T-helper 1 cell treated with Interleukin-12 subunit alpha and Interleukin-12 subunit beta and Interleukin-4 antibody, amounts not matched to agents 30 μg/mL and 1 μg/mL, for 36 hours (primary cell): ENCODE measurements around the gene GP1BB.
"Not testable (repeated sequence)": the region's sequence is repeated elsewhere in the genome, so short reads cannot be mapped to it uniquely, and the experiment has no call there.

Experiments
- H3K27ac Mint-ChIP-seq: one replicate; pipeline ENCODE4 v1.8.0; 2021; ENCODE audit warnings: mild to moderate bottlenecking, mixed read lengths
- H3K27me3 Mint-ChIP-seq: one replicate; pipeline ENCODE4 v1.8.0; 2021; ENCODE audit warnings: low read depth, mixed read lengths
- H3K36me3 Mint-ChIP-seq: one replicate; pipeline ENCODE4 v1.8.0; 2021; ENCODE audit warnings: low read depth, mixed read lengths
- H3K4me1 Mint-ChIP-seq: one replicate; pipeline ENCODE4 v1.8.0; 2021; ENCODE audit warnings: low read depth, mixed read lengths
- H3K4me3 Mint-ChIP-seq: one replicate; pipeline ENCODE4 v1.8.0; 2021; ENCODE audit warnings: mild to moderate bottlenecking, moderate library complexity, mixed read lengths
- H3K9me3 Mint-ChIP-seq: one replicate; pipeline ENCODE4 v1.8.0; 2021; ENCODE audit warnings: mixed read lengths

Gene GP1BB

DNA sequence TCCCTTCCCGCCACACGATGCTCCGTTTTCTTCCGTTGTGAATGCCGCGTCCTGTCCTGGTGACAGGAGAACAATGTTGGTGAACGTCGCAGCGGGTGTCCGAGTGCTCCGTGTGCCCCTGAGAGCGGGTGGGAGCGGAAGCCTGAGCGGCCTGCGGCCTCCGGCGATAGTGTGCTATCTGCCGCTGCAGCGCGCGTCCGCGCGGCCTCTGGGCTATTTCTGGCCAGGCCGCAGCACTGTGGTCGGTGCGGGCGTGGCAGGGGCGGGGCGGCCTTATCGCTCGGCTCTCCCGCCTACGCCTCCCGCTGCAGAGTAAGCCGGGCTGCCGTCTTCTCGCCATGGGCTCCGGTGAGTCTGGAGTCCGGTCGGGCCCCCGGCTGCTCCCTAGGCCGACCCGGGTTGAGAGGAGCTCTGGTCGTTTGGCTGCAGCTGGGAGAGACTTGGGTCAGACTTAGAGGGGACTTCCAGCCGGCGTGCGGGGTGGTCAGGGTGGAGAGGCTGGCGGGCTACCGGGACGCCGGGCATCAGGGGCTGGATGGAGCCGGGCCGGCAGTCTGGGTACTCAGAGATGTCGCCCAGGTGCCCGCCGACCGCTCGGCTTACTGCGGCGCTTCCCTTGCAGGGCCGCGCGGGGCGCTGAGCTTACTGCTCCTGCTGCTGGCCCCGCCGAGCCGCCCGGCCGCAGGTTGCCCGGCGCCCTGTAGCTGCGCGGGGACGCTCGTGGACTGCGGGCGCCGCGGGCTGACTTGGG is at the start of gene GP1BB:
Gene GP1BB, plus strand, starts transcription at position 308 of the 751 bp plus-strand sequence. Its CDS starts 31 bp downstream, at position 339.
- no peaks in the 10 kb centered on the region for H3K36me3 Mint-ChIP-seq
- H3K4me1 Mint-ChIP-seq: peaks cover 5% of the 10 kb centered on the region
- no peak within 1 kb of the TSS for H3K4me3 Mint-ChIP-seq
- H3K27me3 Mint-ChIP-seq: peaks cover 52% of the 10 kb centered on the region
- H3K27ac Mint-ChIP-seq: no peak within 1 kb of the TSS
- no peaks in the 10 kb centered on the region for H3K9me3 Mint-ChIP-seq

DNA sequence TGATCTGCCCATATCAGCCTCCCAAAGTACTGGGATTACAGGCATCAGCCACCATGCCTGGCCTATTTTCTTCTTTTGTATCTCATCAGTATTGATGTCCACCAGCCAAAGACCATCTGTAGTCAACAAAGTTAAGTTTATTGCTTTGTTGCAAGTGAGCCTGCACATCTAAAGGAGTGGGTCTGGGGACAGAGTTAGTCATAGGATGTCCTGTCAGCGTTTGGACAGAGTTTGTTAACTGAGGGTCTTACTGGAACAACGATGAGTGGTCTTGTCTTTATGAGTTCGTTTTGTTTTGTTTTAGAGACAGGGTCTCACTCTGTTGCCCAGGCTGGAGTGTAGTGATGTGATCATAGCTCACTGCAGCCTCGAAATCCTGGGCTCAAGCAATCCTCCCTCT is 49.7 kb upstream of the GP1BB start:
- Mint-ChIP-seq H3K9me3 (no peaks in the 10 kb centered on the region), H3K4me3 (no peak overlapping the region), H3K27ac (no peak overlapping the region), H3K36me3 (no peaks in the 10 kb centered on the region), H3K4me1 (no peaks in the 10 kb centered on the region), H3K27me3 (peaks cover 3% of the 10 kb centered on the region)

DNA sequence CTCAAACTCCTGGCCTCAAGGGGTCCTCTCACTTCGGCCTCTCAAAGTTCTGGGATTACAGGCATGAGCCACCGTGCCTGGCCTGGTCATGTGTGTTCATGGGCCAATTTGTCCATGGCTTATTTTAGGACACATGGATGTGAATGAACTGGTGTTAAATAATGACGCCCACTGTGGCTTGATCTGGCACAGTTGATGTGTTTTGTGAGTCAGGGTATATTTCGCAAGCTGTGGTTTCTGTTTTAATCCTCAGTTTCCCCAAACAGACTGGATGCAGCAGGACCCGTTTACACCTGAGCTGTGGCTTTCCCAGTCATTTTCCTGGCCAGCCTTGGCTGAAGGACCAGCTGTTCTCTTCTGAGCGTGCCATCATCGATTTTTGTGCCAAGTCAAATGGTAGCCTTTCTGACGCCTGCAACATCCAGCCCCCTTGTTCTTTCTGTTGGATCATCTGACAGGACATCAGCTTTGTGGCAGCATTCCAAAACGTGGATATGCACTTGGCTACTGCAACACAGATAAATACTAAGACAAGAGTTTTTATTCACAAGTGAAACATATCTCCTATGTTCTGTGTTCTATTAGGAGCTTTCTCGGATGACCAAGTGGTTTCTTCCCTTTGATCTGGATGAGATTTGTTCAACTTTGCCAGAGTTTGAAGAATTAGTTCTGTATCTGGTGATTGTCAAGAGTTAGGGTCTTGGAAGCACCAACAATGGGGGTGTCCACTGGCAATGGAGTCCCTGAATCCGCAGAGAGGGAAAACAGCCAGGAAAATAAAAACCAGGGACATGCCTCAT is 49.0 kb upstream of the GP1BB start:
- Mint-ChIP-seq H3K27ac (no peak overlapping the region), H3K4me3 (no peak overlapping the region), H3K27me3 (peaks cover 3% of the 10 kb centered on the region), H3K36me3 (no peaks in the 10 kb centered on the region), H3K4me1 (no peaks in the 10 kb centered on the region), H3K9me3 (no peaks in the 10 kb centered on the region)

DNA sequence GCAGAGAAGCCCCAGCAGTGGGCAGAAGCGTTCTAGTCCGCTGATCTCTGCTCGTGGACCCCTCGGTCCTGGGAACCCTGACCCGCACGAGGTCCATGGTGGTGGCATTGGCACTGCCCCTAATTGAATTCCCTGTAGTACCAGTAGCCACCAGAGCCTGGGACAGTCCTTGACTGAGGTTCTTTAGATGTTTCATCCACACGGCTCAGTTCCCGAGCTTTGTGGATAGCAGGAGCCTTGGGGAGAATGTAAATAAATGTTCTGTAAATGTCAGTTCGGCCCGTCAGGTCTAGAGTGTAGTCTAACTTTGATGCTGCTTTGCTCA is 48.4 kb upstream of the GP1BB start:
- Mint-ChIP-seq H3K27me3 (peaks cover 3% of the 10 kb centered on the region), H3K36me3 (no peaks in the 10 kb centered on the region), H3K4me1 (no peaks in the 10 kb centered on the region), H3K4me3 (no peak overlapping the region), H3K27ac (no peak overlapping the region), H3K9me3 (no peaks in the 10 kb centered on the region)

DNA sequence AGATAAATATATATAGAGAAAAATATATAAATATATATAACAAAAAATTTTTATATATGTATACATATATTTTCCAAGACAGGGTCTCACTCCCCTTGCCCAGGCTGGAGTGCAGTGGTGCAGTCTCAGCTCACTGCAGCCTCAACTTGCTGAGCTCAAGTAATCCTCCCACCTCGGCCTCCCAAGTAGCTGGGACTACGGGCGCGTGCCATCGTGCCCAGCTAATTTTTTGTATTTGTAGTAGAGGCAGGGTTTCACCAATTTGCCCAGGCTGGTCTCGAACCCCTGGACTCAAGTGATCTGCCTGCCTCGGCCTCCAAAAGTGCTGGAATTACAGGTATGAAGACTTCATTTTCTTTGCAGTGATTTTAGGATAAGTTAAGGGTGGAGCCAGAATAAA is 47.9 kb upstream of the GP1BB start:
- peaks cover 3% of the 10 kb centered on the region for H3K27me3 Mint-ChIP-seq
- no peak overlapping the region for H3K27ac Mint-ChIP-seq
- H3K36me3 Mint-ChIP-seq: no peaks in the 10 kb centered on the region
- H3K9me3 Mint-ChIP-seq: no peaks in the 10 kb centered on the region
- no peak overlapping the region for H3K4me3 Mint-ChIP-seq
- no peaks in the 10 kb centered on the region for H3K4me1 Mint-ChIP-seq

DNA sequence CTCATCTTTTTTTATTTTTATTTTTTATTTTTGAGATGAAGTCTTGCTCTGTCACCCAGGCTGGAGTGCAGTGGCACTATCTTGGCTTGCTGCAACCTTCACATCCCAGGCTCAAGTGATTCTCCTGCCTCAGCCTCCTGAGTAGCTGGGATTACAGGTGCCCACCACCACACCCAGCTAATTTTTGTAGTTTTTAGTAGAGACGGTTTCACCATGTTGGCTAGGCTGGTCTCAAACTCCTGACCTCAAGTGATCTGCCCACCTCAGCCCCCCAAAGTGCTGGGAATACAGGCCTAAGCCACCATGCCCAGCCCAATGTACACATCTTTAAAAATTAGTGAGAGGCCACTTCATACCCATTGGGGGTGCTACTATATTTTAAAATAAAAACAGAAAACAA is 46.9 kb upstream of the GP1BB start:
- not testable (repeated sequence) for H3K4me3 Mint-ChIP-seq, H3K36me3 Mint-ChIP-seq, H3K27me3 Mint-ChIP-seq, H3K27ac Mint-ChIP-seq, H3K4me1 Mint-ChIP-seq, H3K9me3 Mint-ChIP-seq

DNA sequence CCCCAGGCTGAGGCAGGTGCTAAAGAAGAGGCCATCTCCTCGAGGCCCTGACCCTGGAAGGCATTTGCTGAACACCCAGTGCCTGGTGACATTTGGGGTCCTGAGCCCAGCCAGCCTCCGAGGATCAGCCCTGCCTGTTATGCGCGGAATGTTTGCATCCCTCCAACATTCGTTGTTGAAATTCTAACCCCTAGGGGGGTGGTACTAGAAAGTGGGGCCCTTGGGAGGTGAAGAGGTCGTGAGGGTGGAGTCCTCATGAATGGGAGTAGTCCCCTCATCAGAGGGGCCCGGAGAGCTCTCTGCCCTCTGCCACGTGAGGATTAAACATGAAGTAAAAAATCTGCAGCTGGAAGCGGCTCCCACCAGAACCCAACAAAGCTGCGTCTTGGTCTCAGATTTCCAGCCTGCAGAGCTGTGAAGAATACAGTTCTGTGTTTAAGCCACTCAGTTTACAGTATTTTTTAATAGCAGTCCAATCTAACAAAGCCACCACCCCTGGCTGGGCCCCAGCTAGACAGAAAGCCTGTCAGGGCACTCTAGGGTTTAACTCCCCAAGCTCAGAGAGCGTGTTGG is 44.3 kb upstream of the GP1BB start:
- peaks cover 17% of the 10 kb centered on the region for H3K27me3 Mint-ChIP-seq
- no peak overlapping the region for H3K27ac Mint-ChIP-seq
- H3K36me3 Mint-ChIP-seq: no peaks in the 10 kb centered on the region
- H3K9me3 Mint-ChIP-seq: no peaks in the 10 kb centered on the region
- H3K4me3 Mint-ChIP-seq: no peak overlapping the region
- H3K4me1 Mint-ChIP-seq: no peaks in the 10 kb centered on the region

DNA sequence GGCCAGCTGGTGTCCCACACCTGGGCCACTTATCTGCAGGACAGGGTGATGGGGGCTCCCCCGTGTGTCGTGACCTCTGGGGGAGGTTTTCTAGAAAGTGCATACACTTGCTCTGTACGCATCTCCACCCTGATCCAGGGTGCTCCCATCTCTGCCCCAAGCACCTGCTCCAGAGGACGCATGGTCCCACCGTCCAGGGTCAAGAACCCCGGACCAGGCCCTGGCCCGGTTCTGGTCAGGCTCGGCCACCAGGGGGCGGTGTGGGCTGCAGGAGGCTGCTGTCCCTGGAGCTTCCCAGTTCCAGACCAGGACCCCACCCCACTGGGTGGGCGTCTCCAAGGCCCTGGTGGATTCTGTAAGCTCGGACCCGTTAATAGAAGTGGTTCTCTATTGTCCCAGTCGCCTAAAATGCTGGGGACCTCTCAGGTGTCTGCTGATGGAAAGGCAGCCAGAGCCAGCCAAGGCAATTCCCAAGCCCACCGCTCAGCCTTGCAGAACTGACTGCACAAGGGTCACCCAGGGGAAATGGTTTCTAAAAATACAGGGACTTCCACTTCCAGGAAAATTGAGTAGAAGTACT is 43.7 kb upstream of the GP1BB start:
- Mint-ChIP-seq H3K27ac (no peak overlapping the region), H3K4me3 (no peak overlapping the region), H3K27me3 (peaks cover 19% of the 10 kb centered on the region), H3K4me1 (no peaks in the 10 kb centered on the region), H3K9me3 (no peaks in the 10 kb centered on the region), H3K36me3 (no peaks in the 10 kb centered on the region)

DNA sequence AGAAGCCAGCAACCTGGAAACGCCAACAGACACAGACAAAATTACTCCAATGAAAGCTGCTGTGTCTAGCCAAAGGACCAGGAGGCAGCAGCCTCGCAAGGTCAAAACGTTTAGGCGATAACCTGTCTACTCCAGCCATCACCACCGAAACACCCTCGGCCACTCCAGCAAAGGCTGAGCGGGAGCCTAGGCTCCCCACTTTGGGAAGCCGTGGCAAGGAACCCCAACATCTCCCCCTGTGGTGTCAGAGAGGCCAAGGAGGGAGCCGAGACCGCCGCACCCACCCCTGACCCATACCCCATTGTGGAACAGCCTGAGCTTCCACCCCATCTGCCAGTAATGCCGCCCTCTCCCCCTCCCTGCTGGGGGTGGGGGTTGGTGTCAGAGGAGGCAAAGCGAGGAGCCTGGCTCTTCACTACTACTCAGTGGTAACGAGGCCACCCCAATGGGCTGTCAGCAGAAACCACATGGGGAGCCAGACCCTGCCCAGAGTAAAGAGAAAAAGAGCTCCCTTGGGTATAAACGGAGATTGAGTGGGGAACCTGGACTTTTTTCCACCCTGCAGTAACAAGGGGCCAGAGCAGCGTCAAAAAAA is 43.0 kb upstream of the GP1BB start:
- H3K27me3 Mint-ChIP-seq: peaks cover 16% of the 10 kb centered on the region
- H3K36me3 Mint-ChIP-seq: no peaks in the 10 kb centered on the region
- H3K4me3 Mint-ChIP-seq: no peak overlapping the region
- H3K4me1 Mint-ChIP-seq: no peaks in the 10 kb centered on the region
- no peak overlapping the region for H3K27ac Mint-ChIP-seq
- no peaks in the 10 kb centered on the region for H3K9me3 Mint-ChIP-seq

DNA sequence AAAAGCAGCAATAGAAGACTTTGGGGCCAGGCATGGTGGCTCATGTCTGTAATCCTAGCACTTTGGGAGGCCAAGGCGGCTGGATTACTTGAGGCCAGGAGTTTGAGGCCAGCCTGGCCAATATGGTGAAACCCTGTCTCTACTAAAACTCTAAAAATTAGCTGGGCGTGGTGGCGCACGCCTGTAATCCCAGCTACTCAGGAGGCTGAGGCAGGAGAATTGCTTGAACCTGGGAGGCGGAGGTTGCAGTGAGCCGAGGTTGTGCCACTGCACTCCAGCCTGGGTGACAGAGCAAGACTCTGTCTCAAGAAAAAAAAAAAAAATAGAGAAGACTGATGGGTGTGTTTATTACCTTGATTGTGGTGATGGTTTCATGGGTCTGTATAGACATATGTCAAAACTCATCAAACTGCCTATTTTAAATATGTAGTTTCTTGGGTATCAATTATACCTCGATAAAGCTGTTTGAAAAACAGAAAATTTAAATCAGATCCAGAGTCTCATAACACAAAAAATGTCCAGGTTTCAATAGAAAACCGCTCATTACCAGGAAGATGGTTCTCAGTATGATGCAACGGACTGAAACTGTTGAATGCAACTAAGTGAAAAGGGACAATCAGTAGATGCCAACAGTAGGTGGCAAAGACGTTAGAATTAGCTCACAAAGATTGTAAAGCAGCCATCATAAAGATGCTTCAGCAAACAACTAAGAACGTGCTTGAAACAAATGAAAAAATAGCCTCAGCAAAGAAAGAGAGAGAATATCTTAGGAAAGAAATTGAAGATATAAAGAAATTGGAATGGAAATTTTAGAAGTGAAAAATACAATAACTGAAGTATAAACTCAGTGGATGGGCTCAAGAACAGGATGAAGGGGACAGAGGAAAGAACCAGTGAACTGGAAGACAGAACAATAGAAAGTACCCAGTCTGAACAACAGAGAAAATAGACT is 42.2 kb upstream of the GP1BB start:
- Mint-ChIP-seq H3K9me3 (no peaks in the 10 kb centered on the region), H3K27ac (no peak overlapping the region), H3K27me3 (peaks cover 16% of the 10 kb centered on the region), H3K4me3 (no peak overlapping the region), H3K36me3 (no peaks in the 10 kb centered on the region), H3K4me1 (no peaks in the 10 kb centered on the region)

DNA sequence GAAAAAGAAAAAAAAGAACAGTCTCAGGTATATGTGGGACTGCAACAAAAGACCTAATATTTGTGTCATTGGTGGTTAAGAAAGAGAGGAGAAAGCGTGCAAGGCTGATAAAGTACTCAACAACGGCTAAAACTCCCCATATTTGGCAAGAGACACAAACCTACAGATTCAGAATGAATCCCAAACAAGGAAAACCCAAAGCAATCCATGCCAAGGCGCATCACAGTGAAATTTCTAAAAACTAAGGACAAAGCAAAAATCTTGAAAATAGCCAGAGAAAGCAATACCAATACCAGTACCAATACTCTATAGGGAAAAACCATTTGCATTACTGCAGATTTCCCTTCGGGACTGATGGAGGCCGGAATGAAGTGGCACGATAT is 41.5 kb upstream of the GP1BB start:
- Mint-ChIP-seq H3K9me3 (no peaks in the 10 kb centered on the region), H3K36me3 (no peaks in the 10 kb centered on the region), H3K27me3 (peaks cover 18% of the 10 kb centered on the region), H3K27ac (no peak overlapping the region), H3K4me1 (no peaks in the 10 kb centered on the region), H3K4me3 (no peak overlapping the region)

DNA sequence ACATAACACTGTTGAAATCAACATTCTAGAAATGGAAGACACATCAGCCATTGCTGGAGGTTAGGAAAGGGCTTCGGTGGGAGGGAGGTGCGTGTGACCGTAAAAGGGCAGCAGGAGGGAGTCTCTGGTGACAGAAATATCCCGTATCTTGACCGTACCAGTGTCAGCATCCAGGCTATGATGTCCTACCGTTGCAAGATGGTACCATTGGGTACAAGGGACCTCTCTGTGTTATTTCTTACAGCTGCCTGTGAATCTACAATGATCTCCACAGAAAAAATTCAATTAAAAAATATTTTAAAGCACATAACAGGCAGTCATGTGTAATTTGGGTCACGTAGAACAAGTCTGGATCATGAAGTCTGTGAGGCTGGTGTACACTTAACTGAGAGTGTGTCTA is 36.4 kb upstream of the GP1BB start:
- Mint-ChIP-seq H3K27ac (no peak overlapping the region), H3K27me3 (peaks cover 18% of the 10 kb centered on the region), H3K4me3 (no peak overlapping the region), H3K36me3 (no peaks in the 10 kb centered on the region), H3K4me1 (no peaks in the 10 kb centered on the region), H3K9me3 (no peaks in the 10 kb centered on the region)

DNA sequence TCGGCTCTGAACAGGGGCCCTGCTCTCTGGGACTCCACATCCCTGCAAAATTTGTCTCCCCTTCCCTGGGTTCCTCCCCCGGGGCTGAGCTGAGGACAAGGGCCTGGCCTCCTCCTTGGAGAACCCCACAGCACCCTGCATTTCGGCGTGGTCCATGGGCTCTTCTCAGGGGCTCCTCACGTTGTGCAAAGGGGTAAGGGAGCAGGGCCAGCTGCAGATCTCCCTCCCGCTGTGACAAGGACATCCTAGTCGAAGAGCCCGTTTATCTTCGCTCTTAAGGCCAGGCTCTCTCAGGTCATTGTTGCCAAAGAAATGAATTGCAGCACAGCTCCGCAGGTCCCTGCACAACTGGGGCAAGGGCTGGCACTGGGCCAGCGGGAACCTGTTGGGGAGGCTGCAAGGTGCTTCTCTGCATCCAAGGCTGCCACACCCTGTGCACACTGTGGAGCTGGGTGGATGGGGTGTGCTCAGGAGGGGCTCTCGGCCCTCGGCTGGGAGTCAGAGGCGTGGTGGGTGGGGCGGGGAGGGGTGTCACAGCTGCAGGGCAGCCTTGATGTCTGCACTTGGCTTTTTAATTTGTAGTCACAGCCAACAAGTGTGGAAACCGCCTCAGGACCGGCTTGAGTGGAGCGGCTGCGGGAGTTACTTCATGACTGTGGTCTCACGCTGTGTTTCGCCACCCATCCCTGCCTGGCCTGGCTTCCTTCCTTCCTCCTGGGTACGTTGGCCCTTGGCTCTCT is 35.6 kb upstream of the GP1BB start:
- Mint-ChIP-seq H3K27ac (no peak overlapping the region), H3K4me1 (no peaks in the 10 kb centered on the region), H3K9me3 (no peaks in the 10 kb centered on the region)

More for the DNA sequence above, 35.6 kb upstream of the GP1BB start:
- peaks cover 18% of the 10 kb centered on the region for H3K27me3 Mint-ChIP-seq
- H3K36me3 Mint-ChIP-seq: no peaks in the 10 kb centered on the region
- H3K4me3 Mint-ChIP-seq: no peak overlapping the region
